NCI-H146 (cell line): ENCODE data around the gene CNTN6.
A peak's percentile ranks its signal among the peaks of the same experiment; 100 is the strongest.

Experiments
- DNase-seq: peaks from one replicate; lab custom pipeline; 2025; lab: John Stamatoyannopoulos, UW

CNTN6 gene

GRCh38 chr3:1092771-1093170 lies at the start of gene CNTN6:
Gene CNTN6 (plus strand): TSS chr3:1093024. CDS start chr3:1148009, 54,985 bp downstream.
- no peak for DNase-seq

GRCh38 chr3:1048558-1048957 lies 44.3 kb upstream of the CNTN6 start:
- no peak for DNase-seq

- no peak for DNase-seq
Measured at GRCh38 chr3:1055870-1056269, 37.0 kb upstream of the CNTN6 start.

GRCh38 chr3:1056744-1057143 lies 36.1 kb upstream of the CNTN6 start:
- DNase-seq, result no peak

GRCh38 chr3:1057436-1057835 lies 35.4 kb upstream of the CNTN6 start:
- no peak for DNase-seq

GRCh38 chr3:1068985-1069384 lies 23.8 kb upstream of the CNTN6 start:
- DNase-seq, result no peak

GRCh38 chr3:1072041-1072440 lies 20.8 kb upstream of the CNTN6 start:
- DNase-seq, result no peak

GRCh38 chr3:1079662-1080061 lies 13.2 kb upstream of the CNTN6 start:
- no peak for DNase-seq

GRCh38 chr3:1082108-1082507 lies 10.7 kb upstream of the CNTN6 start:
- peak; percentile 15 for DNase-seq

GRCh38 chr3:1087066-1087560 lies 5.7 kb upstream of the CNTN6 start:
- no peak for DNase-seq

- DNase-seq, result no peak
Measured at GRCh38 chr3:1088503-1088902, 4.3 kb upstream of the CNTN6 start.

GRCh38 chr3:1091286-1091685 lies 1.5 kb upstream of the CNTN6 start:
- DNase-seq, result no peak

- no peak for DNase-seq
Measured at GRCh38 chr3:1092061-1092460, 763 bp upstream of the CNTN6 start.

GRCh38 chr3:1093217-1093616 lies 393 bp downstream of the CNTN6 start:
- no peak for DNase-seq

- DNase-seq, result no peak
Measured at GRCh38 chr3:1103525-1103924, 10.7 kb downstream of the CNTN6 start.

GRCh38 chr3:1117843-1118473 lies 25.1 kb downstream of the CNTN6 start:
- no peak for DNase-seq

- no peak for DNase-seq
Measured at GRCh38 chr3:1131166-1131565, 38.3 kb downstream of the CNTN6 start.

GRCh38 chr3:1135194-1135593 lies 42.4 kb downstream of the CNTN6 start:
- no peak for DNase-seq

- no peak for DNase-seq
Measured at GRCh38 chr3:1138036-1138435, 45.2 kb downstream of the CNTN6 start.

- no peak for DNase-seq
Measured at GRCh38 chr3:1139071-1139470, 46.2 kb downstream of the CNTN6 start.

GRCh38 chr3:1147326-1147725 lies 54.5 kb downstream of the CNTN6 start:
- DNase-seq, result no peak

GRCh38 chr3:1147819-1148218 lies 55.0 kb downstream of the CNTN6 start:
- no peak for DNase-seq

GRCh38 chr3:1164101-1164500 lies 71.3 kb downstream of the CNTN6 start:
- no peak for DNase-seq

GRCh38 chr3:1171320-1171719 lies 78.5 kb downstream of the CNTN6 start:
- DNase-seq, result no peak
